DND-41 (cell line): ENCODE results near the gene MRPL42.

Source experiments
- ATAC-seq: fragments of 200-7000 bp; cut with Tn5 transposase; 3 replicates; pipeline ENCODE4 v1.9.1; 2021; ENCODE audit warnings: low read depth; ENCODE audit not compliant: insufficient read depth
- DNase-seq: peaks from one replicate; pipeline ENCODE4 v3.0.0-alpha.2; 2020
- H2AFZ ChIP-seq: 2 replicates; pipeline ENCODE4 v1.6.0; 2012; ENCODE audit warnings: low read depth, low read length
- H3K27ac ChIP-seq: 2 replicates; pipeline ENCODE4 v1.5.1; 2012; ENCODE audit warnings: low read length, inconsistent platforms
- H3K27me3 ChIP-seq: fragments of 200-600 bp; sonication (generic); 2 replicates; pipeline ENCODE4 v1.6.0; 2012; ENCODE audit warnings: low read length, mild to moderate bottlenecking, inconsistent platforms; ENCODE audit not compliant: insufficient read depth, poor library complexity
- H3K36me3 ChIP-seq: 2 replicates; pipeline ENCODE4 v1.5.1; 2012; ENCODE audit warnings: low read length, inconsistent platforms; ENCODE audit not compliant: insufficient read depth
- H3K4me1 ChIP-seq: 2 replicates; pipeline ENCODE4 v1.5.1; 2012; ENCODE audit warnings: mild to moderate bottlenecking, low read length; ENCODE audit not compliant: insufficient read depth
- H3K4me2 ChIP-seq: 2 replicates; pipeline ENCODE4 v1.6.0; 2012; ENCODE audit warnings: mild to moderate bottlenecking, moderate library complexity, low read length, inconsistent platforms; ENCODE audit not compliant: insufficient read depth
- H3K4me3 ChIP-seq, 2 experiments: fragments of 200-600 bp in 1 of 2; shearing (Covaris generic) in 1 of 2; 2 replicates each; pipeline ENCODE4 v1.5.1; 2012 to 2016; ENCODE audit warnings: inconsistent platforms in 2 of 2, low read length in 2 of 2, mild to moderate bottlenecking in 2 of 2, low read depth in 1 of 2, moderate library complexity in 1 of 2
- H3K79me2 ChIP-seq: 2 replicates; pipeline ENCODE4 v1.6.0; 2012; ENCODE audit warnings: low read length, inconsistent platforms; ENCODE audit not compliant: insufficient read depth
- H3K9ac ChIP-seq: 2 replicates; pipeline ENCODE4 v1.6.0; 2012; ENCODE audit warnings: low read depth, mild to moderate bottlenecking, inconsistent platforms, low read length, moderate library complexity
- H3K9me3 ChIP-seq: 2 replicates; pipeline ENCODE4 v1.5.1; 2012; ENCODE audit warnings: low read length, moderate library complexity, mild to moderate bottlenecking, inconsistent platforms; ENCODE audit not compliant: insufficient read depth, severe bottlenecking
- H4K20me1 ChIP-seq: 2 replicates; pipeline ENCODE4 v1.6.0; 2012; ENCODE audit warnings: low read length; ENCODE audit not compliant: insufficient read depth
- CTCF ChIP-seq: IDR thresholded peaks from 2 replicates; pipeline ENCODE4 v1.5.1; 2012; ENCODE audit warnings: borderline replicate concordance, low read length, moderate library complexity, mild to moderate bottlenecking; ENCODE audit not compliant: poor library complexity, severe bottlenecking; ENCODE audit errors: extremely low read depth
- EZH2 ChIP-seq: IDR thresholded peaks from 3 replicates; pipeline ENCODE4 v1.6.1; 2012; ENCODE audit warnings: borderline replicate concordance, low read depth, mild to moderate bottlenecking, moderate library complexity, low read length, inconsistent platforms; ENCODE audit not compliant: severe bottlenecking

The MRPL42 gene

GRCh38 chr12:93476555-93476954 is 9.2 kb downstream of the MRPL42 start:
- Histone ChIP-seq H3K4me2 (no peak overlapping the region), H3K36me3 (peaks cover 91% of the 10 kb centered on the region), H2AFZ (no peak overlapping the region), H3K9me3 (no peaks in the 10 kb centered on the region), H3K79me2 (peaks cover 47% of the 10 kb centered on the region), H3K4me1 (no peaks in the 10 kb centered on the region), H3K9ac (no peak overlapping the region), H3K27ac (no peak overlapping the region), H3K27me3 (no peaks in the 10 kb centered on the region), H3K4me3 (no peak overlapping the region), H4K20me1 (no peaks in the 10 kb centered on the region)
- DNase-seq = no peak
- ATAC-seq = no peak
- TF ChIP-seq CTCF = no peak
- no peak for TF ChIP-seq EZH2

GRCh38 chr12:93482721-93483120 is 15.4 kb downstream of the MRPL42 start:
- H3K36me3 ChIP-seq = peaks cover 92% of the 10 kb centered on the region
- no peaks in the 10 kb centered on the region for H4K20me1 ChIP-seq
- TF ChIP-seq CTCF = no peak
- no peak for TF ChIP-seq EZH2
- H2AFZ ChIP-seq = no peak overlapping the region
- ATAC-seq (no peak), DNase-seq (no peak)
- peaks cover 25% of the 10 kb centered on the region for H3K79me2 ChIP-seq
- no peak overlapping the region for H3K4me2 ChIP-seq
- no peaks in the 10 kb centered on the region for H3K9me3 ChIP-seq
- no peak overlapping the region for H3K27ac ChIP-seq
- H3K4me3 ChIP-seq = no peak overlapping the region
- no peaks in the 10 kb centered on the region for H3K27me3 ChIP-seq
- no peaks in the 10 kb centered on the region for H3K4me1 ChIP-seq
- H3K9ac ChIP-seq = no peak overlapping the region

- Histone ChIP-seq H4K20me1 (no peaks in the 10 kb centered on the region), H3K79me2 (peaks cover 23% of the 10 kb centered on the region), H3K27ac (no peak overlapping the region), H3K27me3 (no peaks in the 10 kb centered on the region), H3K36me3 (peaks cover 92% of the 10 kb centered on the region), H3K4me1 (no peaks in the 10 kb centered on the region), H3K4me3 (no peak overlapping the region), H3K9me3 (no peaks in the 10 kb centered on the region), H3K9ac (no peak overlapping the region), H2AFZ (no peak overlapping the region), H3K4me2 (no peak overlapping the region)
- no peak for TF ChIP-seq EZH2
- no peak for TF ChIP-seq CTCF
- DNase-seq = no peak
- no peak for ATAC-seq
Observed at GRCh38 chr12:93483151-93483807, 16.0 kb downstream of the MRPL42 start.
